Measurements from ENCODE around the gene NEAT1.

NEAT1 gene

GRCh38 chr11:65423516-65424204 is 1.1 kb downstream of the NEAT1 start:
- DNase-seq (ENCODE audit: low read depth), result peak; percentile 54

DNA sequence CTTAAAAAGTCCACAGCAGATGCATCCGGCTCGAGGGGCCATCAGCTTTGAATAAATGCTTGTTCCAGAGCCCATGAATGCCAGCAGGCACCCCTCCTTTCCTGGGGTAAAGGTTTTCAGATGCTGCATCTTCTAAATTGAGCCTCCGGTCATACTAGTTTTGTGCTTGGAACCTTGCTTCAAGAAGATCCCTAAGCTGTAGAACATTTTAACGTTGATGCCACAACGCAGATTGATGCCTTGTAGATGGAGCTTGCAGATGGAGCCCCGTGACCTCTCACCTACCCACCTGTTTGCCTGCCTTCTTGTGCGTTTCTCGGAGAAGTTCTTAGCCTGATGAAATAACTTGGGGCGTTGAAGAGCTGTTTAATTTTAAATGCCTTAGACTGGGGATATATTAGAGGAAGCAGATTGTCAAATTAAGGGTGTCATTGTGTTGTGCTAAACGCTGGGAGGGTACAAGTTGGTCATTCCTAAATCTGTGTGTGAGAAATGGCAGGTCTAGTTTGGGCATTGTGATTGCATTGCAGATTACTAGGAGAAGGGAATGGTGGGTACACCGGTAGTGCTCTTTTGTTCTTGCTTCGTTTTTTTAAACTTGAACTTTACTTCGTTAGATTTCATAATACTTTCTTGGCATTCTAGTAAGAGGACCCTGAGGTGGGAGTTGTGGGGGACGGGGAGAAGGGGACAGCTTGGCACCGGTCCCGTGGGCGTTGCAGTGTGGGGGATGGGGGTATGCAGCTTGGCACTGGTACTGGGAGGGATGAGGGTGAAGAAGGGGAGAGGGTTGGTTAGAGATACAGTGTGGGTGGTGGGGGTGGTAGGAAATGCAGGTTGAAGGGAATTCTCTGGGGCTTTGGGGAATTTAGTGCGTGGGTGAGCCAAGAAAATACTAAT is 1.9 kb downstream of the NEAT1 start:
- peak; percentile 74 for DNase-seq (ENCODE audit: low read depth)

GRCh38 chr11:65425105-65425970 is 2.7 kb downstream of the NEAT1 start:
- peak; percentile 79 for DNase-seq (ENCODE audit: low read depth)

- DNase-seq (ENCODE audit: low read depth), result peak; percentile 86
Observed at GRCh38 chr11:65425971-65426838, 3.6 kb downstream of the NEAT1 start.

DNA sequence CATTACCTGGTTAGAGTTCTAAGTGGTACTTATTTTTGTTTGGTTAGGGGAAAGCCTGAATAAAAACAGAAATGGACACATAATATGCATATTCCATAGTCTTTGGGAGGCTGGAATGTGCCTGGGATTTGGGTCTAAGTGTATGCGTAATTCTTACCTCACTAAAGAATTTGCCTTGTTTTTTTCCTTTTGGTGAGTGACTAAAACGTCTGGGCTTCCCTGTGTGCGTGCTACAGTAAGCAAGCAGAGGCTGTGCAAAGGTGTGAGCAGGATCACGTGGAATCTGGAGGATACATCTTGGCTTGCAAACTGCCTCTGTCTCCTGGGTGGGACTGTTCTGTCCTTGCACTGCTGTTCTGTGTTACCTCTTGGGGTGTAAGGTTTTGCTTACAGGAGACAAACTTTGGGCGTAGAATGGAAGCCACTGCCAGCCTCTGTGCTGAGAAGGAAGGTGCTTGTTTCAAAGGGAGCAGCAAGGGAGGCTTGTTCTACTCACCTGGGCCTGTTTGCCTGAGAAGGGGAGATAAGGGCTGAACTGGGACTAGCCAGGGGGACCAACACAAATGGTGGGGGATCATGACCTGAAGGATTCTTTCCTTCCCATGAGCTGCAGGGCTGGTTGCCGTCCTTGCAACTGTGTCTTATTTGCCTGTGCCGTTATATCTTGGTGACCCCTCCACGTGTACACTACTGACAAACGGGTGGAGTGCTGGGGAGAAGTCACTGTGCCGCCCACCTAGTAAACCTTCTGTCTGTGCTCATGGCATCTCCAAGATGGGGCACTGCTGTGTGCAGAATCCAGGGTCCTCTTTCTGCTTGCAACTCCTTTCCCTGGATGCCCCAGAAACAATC is 4.5 kb downstream of the NEAT1 start:
- peak; percentile 75 for DNase-seq (ENCODE audit: low read depth)

- peak; percentile 82 for DNase-seq (ENCODE audit: low read depth)
Observed at GRCh38 chr11:65427691-65428577, 5.3 kb downstream of the NEAT1 start.

DNA sequence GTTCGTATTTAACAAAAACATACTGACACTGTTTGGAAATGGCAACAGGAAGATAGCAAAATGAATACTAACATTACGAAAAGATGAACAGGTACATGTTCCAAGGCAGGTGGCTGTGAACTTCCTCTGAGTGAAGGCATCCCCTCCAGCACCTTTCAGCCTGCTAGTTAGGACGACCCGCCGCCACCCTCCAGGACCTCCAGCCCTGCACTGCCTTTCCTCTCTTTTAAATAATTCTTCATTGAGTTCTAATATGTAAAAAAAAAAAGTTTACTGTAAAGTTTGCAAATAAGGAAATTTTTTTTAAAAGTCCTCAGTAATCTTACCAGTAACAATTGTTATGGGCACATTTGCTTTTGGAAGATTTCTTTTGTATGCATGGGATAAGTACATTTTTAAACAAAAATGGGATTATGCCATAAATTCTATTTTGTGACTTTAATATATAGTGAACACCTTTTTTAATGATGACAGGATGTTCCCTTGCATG is 6.0 kb downstream of the NEAT1 start:
- no peak for DNase-seq (ENCODE audit: low read depth)

DNA sequence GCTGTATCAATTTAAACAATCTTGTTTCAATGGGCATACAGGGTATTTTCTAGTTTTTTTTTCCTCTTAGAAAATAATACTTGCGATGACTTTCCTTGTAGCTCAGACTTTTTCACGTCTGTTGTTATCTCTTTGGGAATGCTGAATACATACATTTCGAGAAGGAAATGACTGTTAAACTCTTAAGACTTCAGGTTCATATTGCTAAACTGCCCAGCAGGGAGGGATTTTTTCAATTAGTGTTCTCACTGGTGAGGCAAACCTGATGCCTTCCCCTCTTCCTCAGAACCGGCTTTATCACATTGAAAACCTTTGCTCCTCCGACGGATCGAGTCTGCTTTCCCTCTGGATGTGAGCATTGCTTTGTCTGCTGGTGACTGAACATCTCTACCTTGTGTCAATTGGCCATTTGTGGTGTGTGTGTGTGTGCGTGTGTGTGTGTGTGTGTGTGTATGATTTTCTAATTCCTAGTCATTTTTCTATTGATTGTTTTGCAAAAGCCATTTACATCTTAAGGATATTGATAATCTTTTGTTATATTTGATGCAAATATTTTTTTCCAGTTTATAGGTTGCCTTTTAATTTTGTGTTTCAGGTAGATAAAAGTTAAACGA is 6.6 kb downstream of the NEAT1 start:
- DNase-seq (ENCODE audit: low read depth), result peak; percentile 78

- peak; percentile 84 for DNase-seq (ENCODE audit: low read depth)
Observed at GRCh38 chr11:65429724-65430405, 7.3 kb downstream of the NEAT1 start.

- peak; percentile 75 for DNase-seq (ENCODE audit: low read depth)
Observed at GRCh38 chr11:65430406-65431217, 8.0 kb downstream of the NEAT1 start.

GRCh38 chr11:65431451-65432099 is 9.0 kb downstream of the NEAT1 start:
- peak; percentile 60 for DNase-seq (ENCODE audit: low read depth)

- peak; percentile 34 for DNase-seq (ENCODE audit: low read depth)
Observed at GRCh38 chr11:65432100-65432650, 9.6 kb downstream of the NEAT1 start.

GRCh38 chr11:65432686-65433582 is 10.3 kb downstream of the NEAT1 start:
- DNase-seq (ENCODE audit: low read depth), result peak; percentile 69

DNA sequence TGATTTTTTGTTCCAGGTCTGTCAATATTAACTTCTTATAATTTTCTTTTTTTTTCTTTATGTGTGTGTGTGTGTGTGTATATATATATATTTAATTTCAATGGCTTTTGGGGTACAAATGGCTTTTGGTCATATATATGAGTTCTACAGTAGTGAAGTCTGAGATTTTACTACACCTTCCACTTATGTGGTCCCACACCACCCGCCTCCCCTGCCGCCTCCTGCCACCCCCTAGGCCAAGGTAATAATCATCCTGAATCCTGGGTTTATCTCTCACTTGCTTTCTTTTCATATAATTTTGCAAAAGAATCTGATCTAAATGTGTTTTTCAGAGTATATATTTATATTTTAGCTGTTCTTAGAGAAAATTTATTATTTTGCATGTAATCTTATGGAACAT is 11.1 kb downstream of the NEAT1 start:
- DNase-seq (ENCODE audit: low read depth), result no peak

GRCh38 chr11:65434057-65434666 is 11.6 kb downstream of the NEAT1 start:
- peak; percentile 52 for DNase-seq (ENCODE audit: low read depth)

Measured in EH (cell line).